Ishikawa (cell line): ENCODE measurements around the gene TGIF2.

Source experiments
- CEBPB ChIP-seq: IDR thresholded peaks from 2 replicates; pipeline ENCODE4 v1.6.1; 2012
- CREB1 ChIP-seq: IDR thresholded peaks from 2 replicates; pipeline ENCODE4 v1.6.1; 2012; ENCODE audit warnings: low read depth
- EGR1 ChIP-seq: IDR thresholded peaks from 2 replicates; pipeline ENCODE4 v1.6.1; 2012
- EP300 ChIP-seq: IDR thresholded peaks from 2 replicates; pipeline ENCODE4 v1.6.1; 2012; ENCODE audit warnings: borderline replicate concordance
- FOXM1 ChIP-seq: IDR thresholded peaks from 2 replicates; pipeline ENCODE4 v1.6.1; 2012; ENCODE audit warnings: low read depth, borderline replicate concordance
- MAX ChIP-seq: IDR thresholded peaks from 2 replicates; pipeline ENCODE4 v1.6.1; 2012
- NFIC ChIP-seq: IDR thresholded peaks from 2 replicates; pipeline ENCODE4 v1.6.1; 2012
- RAD21 ChIP-seq: IDR thresholded peaks from 2 replicates; pipeline ENCODE4 v1.6.1; 2012; ENCODE audit warnings: low read depth
- TAF1 ChIP-seq: IDR thresholded peaks from 2 replicates; pipeline ENCODE4 v1.6.1; 2012; ENCODE audit warnings: low read depth, mild to moderate bottlenecking
- TCF12 ChIP-seq: IDR thresholded peaks from 2 replicates; pipeline ENCODE4 v1.6.1; 2012; ENCODE audit warnings: low read depth
- TEAD4 ChIP-seq: IDR thresholded peaks from 2 replicates; pipeline ENCODE4 v1.6.1; 2012
- YY1 ChIP-seq: IDR thresholded peaks from 2 replicates; pipeline ENCODE4 v1.6.1; 2012; ENCODE audit warnings: low read depth
- ZBTB7A ChIP-seq: IDR thresholded peaks from 2 replicates; pipeline ENCODE4 v1.6.1; 2012; ENCODE audit warnings: low read depth
- TF ChIP-seq, protein P1 (sequence below): IDR thresholded peaks from 2 replicates; pipeline ENCODE4 v1.6.1; 2012
- TF ChIP-seq, protein P2 (sequence below): IDR thresholded peaks from 2 replicates; pipeline ENCODE4 v1.6.1; 2012; ENCODE audit warnings: low read depth, mild to moderate bottlenecking

The TGIF2 gene

GRCh38 chr20:36573798-36574365 is 485 bp downstream of the TGIF2 start:
- TF ChIP-seq FOXM1 (peak; percentile 39), CEBPB (no peak), ZBTB7A (peak; percentile 91), CREB1 (no peak), TAF1 (no peak)
- TF ChIP-seq, protein P1, sequence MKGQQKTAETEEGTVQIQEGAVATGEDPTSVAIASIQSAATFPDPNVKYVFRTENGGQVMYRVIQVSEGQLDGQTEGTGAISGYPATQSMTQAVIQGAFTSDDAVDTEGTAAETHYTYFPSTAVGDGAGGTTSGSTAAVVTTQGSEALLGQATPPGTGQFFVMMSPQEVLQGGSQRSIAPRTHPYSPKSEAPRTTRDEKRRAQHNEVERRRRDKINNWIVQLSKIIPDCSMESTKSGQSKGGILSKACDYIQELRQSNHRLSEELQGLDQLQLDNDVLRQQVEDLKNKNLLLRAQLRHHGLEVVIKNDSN: no peak

GRCh38 chr20:36574366-36575135 is 1.2 kb downstream of the TGIF2 start:
- TF ChIP-seq TCF12 (peak; percentile 72; the same call in 1 of the 2 replicates), MAX (peak; percentile 97), YY1 (no peak), TEAD4 (peak; percentile 52), TAF1 (peak; percentile 30), ZBTB7A (0 out of 2 replicates have a peak, but pooled peaks have one; percentile 29)
- TF ChIP-seq, protein P1: no peak

DNA sequence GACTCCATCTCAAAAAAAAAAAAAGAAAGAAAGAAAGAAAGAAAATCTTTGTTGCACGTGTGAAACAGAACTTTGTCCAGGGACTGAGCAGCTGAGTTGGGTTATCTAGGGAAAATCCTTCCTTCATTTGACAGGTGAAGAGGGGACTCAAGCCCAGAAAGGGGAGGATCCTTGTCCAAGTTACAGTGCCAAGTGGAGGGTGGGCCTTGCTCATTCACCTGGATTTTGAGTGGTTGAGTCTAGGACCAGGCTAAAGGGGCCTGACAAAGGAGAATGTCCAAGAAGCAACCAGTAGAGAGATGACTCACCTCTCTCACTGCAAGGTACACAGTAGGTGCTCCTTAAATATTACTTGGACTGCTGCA is 2.7 kb downstream of the TGIF2 start:
- no peak for TF ChIP-seq TEAD4
- TF ChIP-seq RAD21: no peak
- TF ChIP-seq FOXM1: no peak
- TF ChIP-seq, protein P1: no peak
- no peak for TF ChIP-seq TCF12
- no peak for TF ChIP-seq EP300
- TF ChIP-seq, protein P2, sequence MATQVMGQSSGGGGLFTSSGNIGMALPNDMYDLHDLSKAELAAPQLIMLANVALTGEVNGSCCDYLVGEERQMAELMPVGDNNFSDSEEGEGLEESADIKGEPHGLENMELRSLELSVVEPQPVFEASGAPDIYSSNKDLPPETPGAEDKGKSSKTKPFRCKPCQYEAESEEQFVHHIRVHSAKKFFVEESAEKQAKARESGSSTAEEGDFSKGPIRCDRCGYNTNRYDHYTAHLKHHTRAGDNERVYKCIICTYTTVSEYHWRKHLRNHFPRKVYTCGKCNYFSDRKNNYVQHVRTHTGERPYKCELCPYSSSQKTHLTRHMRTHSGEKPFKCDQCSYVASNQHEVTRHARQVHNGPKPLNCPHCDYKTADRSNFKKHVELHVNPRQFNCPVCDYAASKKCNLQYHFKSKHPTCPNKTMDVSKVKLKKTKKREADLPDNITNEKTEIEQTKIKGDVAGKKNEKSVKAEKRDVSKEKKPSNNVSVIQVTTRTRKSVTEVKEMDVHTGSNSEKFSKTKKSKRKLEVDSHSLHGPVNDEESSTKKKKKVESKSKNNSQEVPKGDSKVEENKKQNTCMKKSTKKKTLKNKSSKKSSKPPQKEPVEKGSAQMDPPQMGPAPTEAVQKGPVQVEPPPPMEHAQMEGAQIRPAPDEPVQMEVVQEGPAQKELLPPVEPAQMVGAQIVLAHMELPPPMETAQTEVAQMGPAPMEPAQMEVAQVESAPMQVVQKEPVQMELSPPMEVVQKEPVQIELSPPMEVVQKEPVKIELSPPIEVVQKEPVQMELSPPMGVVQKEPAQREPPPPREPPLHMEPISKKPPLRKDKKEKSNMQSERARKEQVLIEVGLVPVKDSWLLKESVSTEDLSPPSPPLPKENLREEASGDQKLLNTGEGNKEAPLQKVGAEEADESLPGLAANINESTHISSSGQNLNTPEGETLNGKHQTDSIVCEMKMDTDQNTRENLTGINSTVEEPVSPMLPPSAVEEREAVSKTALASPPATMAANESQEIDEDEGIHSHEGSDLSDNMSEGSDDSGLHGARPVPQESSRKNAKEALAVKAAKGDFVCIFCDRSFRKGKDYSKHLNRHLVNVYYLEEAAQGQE: no peak
- no peak for TF ChIP-seq ZBTB7A
- TF ChIP-seq TAF1: no peak
- TF ChIP-seq EGR1: no peak
- no peak for TF ChIP-seq YY1
- no peak for TF ChIP-seq MAX
- no peak for TF ChIP-seq CEBPB
- TF ChIP-seq NFIC: no peak
- no peak for TF ChIP-seq CREB1

GRCh38 chr20:36578356-36579041 is 5.1 kb downstream of the TGIF2 start:
- no peak for TF ChIP-seq RAD21
- no peak for TF ChIP-seq TCF12
- TF ChIP-seq CEBPB: no peak
- no peak for TF ChIP-seq TEAD4
- TF ChIP-seq YY1: no peak
- TF ChIP-seq NFIC: no peak
- TF ChIP-seq MAX: no peak
- no peak for TF ChIP-seq EGR1
- TF ChIP-seq TAF1: no peak
- TF ChIP-seq EP300: no peak
- TF ChIP-seq, protein P1: no peak
- TF ChIP-seq FOXM1: no peak
- TF ChIP-seq CREB1: no peak
- no peak for TF ChIP-seq ZBTB7A
- TF ChIP-seq, protein P2: no peak
